GM12878 (cell line): ENCODE measurements around the gene MAN2A2. TPM values are rescaled to one million over a fixed set of nuclear protein-coding genes. Genes with fewer than 3 reads are reported as not detected.

Source experiments
- ATAC-seq: fragments of 200-7000 bp; cut with Tn5 transposase; 3 replicates; pipeline ENCODE4 v1.9.1; 2020; ENCODE audit warnings: mild to moderate bottlenecking, moderate library complexity
- BruUV-seq: library from RNA; stranded (reverse); fragments of 400-500 nt; replicated peaks from 2 replicates; lab custom pipeline; 2021; lab: Mats Ljungman, UMichigan
- CTCF ChIA-PET: fragments of 300-600 bp; sonication (Branson Sonifier 250); formaldehyde crosslinking; extraction: SDS; loops from one replicate; lab custom pipeline; 2021; ENCODE audit warnings: inconsistent platforms; lab: Yijun Ruan, JAX
- POLR2A ChIA-PET: fragments of 350-600 bp; formaldehyde crosslinking; extraction: SDS; loops from one replicate; lab custom pipeline; 2021; ENCODE audit warnings: inconsistent platforms; lab: Charles Lee
- RAD21 ChIA-PET: fragments of 300-600 bp; sonication (Branson Sonifier 250); formaldehyde crosslinking; loops from one replicate; lab custom pipeline; 2023; ENCODE audit warnings: antibody characterized with exemption; ENCODE audit not compliant: unreplicated experiment; lab: Charles Lee
- SMC1A ChIA-PET: fragments of 300-600 bp; sonication (Branson Sonifier 250); formaldehyde crosslinking; loops from one replicate; lab custom pipeline; 2023; ENCODE audit not compliant: unreplicated experiment, uncharacterized antibody; lab: Charles Lee
- DNase-seq: peaks from one replicate; pipeline ENCODE4 v3.0.0-alpha.2; 2011; ENCODE audit warnings: low read depth, low spot score
- FAIRE-seq: peaks from 3 replicates; lab custom pipeline; 2011; peaks lifted over from hg19 to GRCh38; lab: Jason Lieb, UNC
- H2AFZ ChIP-seq: 2 replicates; pipeline ENCODE4 v1.6.0; 2011; ENCODE audit warnings: low read depth, low read length, control low read depth; ENCODE audit not compliant: control insufficient read depth
- H3K27ac ChIP-seq: 2 replicates; pipeline ENCODE4 v1.5.1; 2011; ENCODE audit warnings: control low read depth; ENCODE audit not compliant: control insufficient read depth, insufficient read depth
- H3K27me3 ChIP-seq, 2 experiments: replicated peaks in 1 of 2; 2 replicates each; pipeline versions ENCODE4 v1.6.0 to v1.6.1; 2011; ENCODE audit warnings: low read length in 1 of 2; ENCODE audit not compliant: control insufficient read depth in 2 of 2, insufficient read depth in 2 of 2
- H3K36me3 ChIP-seq, 2 experiments: 2 replicates each; pipeline ENCODE4 v1.5.1; 2011; ENCODE audit warnings: low read length in 1 of 2; ENCODE audit not compliant: control insufficient read depth in 2 of 2, insufficient read depth in 2 of 2
- H3K4me1 ChIP-seq: 2 replicates; pipeline ENCODE4 v1.6.1; 2011; ENCODE audit warnings: mild to moderate bottlenecking, low read length, moderate library complexity, mixed read lengths; ENCODE audit not compliant: control insufficient read depth, insufficient read depth
- H3K4me2 ChIP-seq: 2 replicates; pipeline ENCODE4 v1.6.0; 2011; ENCODE audit warnings: control low read depth; ENCODE audit not compliant: control insufficient read depth, insufficient read depth
- H3K4me3 ChIP-seq: fragments of 200-600 bp; sonication (generic); 2 replicates; pipeline ENCODE4 v1.5.1; 2016
- H3K79me2 ChIP-seq: 2 replicates; pipeline ENCODE4 v1.6.0; 2011; ENCODE audit warnings: low read length; ENCODE audit not compliant: control insufficient read depth, insufficient read depth
- H3K9ac ChIP-seq: 2 replicates; pipeline ENCODE4 v1.8.0; 2011; ENCODE audit warnings: low read length, control low read depth, mixed read lengths; ENCODE audit not compliant: control insufficient read depth, insufficient read depth
- H3K9me3 ChIP-seq: replicated peaks from 3 replicates; pipeline ENCODE4 v1.5.1; 2011; ENCODE audit warnings: mild to moderate bottlenecking, low read length; ENCODE audit not compliant: control insufficient read depth, insufficient read depth
- H4K20me1 ChIP-seq: 2 replicates; pipeline ENCODE4 v1.6.0; 2011; ENCODE audit not compliant: control insufficient read depth, insufficient read depth
- DPF2 ChIP-seq: fragments of 450-650 bp; IDR thresholded peaks from 2 replicates; pipeline ENCODE4 v1.6.1; 2017; ENCODE audit warnings: mild to moderate bottlenecking
- E2F4 ChIP-seq: IDR thresholded peaks from 2 replicates; pipeline ENCODE4 v1.6.1; 2012; ENCODE audit warnings: low read depth, low read length, improper control_type of control experiment
- KLF5 ChIP-seq: fragments of 450-650 bp; IDR thresholded peaks from 2 replicates; pipeline ENCODE4 v1.6.1; 2014; ENCODE audit warnings: mild to moderate bottlenecking; ENCODE audit not compliant: partially characterized antibody
- ZNF687 ChIP-seq: fragments of 450-650 bp; IDR thresholded peaks from 2 replicates; pipeline ENCODE4 v1.6.1; 2017; ENCODE audit warnings: mild to moderate bottlenecking, moderate library complexity
- WGBS: methylation state at CpG from one replicate; pipeline ENCODE4 v1.1.6; 2016; ENCODE audit warnings: low lambda C conversion rate; ENCODE audit not compliant: insufficient replicate concordance, insufficient coverage; ENCODE audit errors: missing lambda C conversion rate; 5-methylcytosine and 5-hydroxymethylcytosine counted together
- in situ Hi-C: fragments of 300-500 bp; cut with MboI; formaldehyde crosslinking; loops from 9 replicates; pipeline ENCODE4 v1.14.3; 2018; ENCODE audit warnings: mixed read lengths
- intact Hi-C: fragments of 100-400 bp; cut with micrococcal nuclease; formaldehyde crosslinking; loops from one replicate; pipeline ENCODE4 v1.14.2; 2022; ENCODE audit not compliant: unreplicated experiment
- polyA plus RNA-seq, 11 experiments: library from polyadenylated mRNA; depleted of rRNA in 4 of 11; unstranded in 6 of 11; stranded (reverse) in 5 of 11; fragments of >200 nt; fragmentation: Nextera tagmentation in 4 of 11; fragmentation: Illumina TruSeq in 1 of 11; extraction: Ambion mirVana in 4 of 11; extraction: Trizol in 1 of 11; gene quantifications; 1 replicate in 1 of 11; 2 replicates in 10 of 11; pipeline versions ENCODE4 v1.2.1 to v1.2.3, GENCODE V29; 2011 to 2016; ENCODE audit warnings: inconsistent platforms in 2 of 11, missing spikeins in 2 of 11, low read depth in 1 of 11
- total RNA-seq, 4 experiments: library from RNA; depleted of rRNA in 3 of 4; stranded (reverse); fragments of >200 nt in 3 of 4; fragmentation: Illumina TruSeq in 1 of 4; extraction: Trizol in 1 of 4; gene quantifications; 2 replicates each; pipeline versions ENCODE4 v1.2.1 to v1.2.3, GENCODE V29; 2013 to 2021

Gene MAN2A2
- total and polyA plus RNA-seq, 10 of the 15 experiments (the other 5 are each of a cell fraction or from before 2014, with no cell fraction given): 4.2 to 79.4 (median 23.2) TPM

- DNase-seq (no peak), ATAC-seq (no peak), FAIRE-seq (no peak)
- H3K4me1 ChIP-seq: peaks cover 3% of the 10 kb centered on the region; the same call in 1 of the 2 replicates
- H2AFZ ChIP-seq: no peak overlapping the region
- ChIA-PET POLR2A (interaction anchor here (1.7 kb wide), 1 partner anchor 18 kb away, joined by 4 read pairs; the partner anchor contains the start of gene UNC45A), CTCF (interaction anchor here (6.4 kb wide), 1 partner anchor 19 kb away, joined by 74 read pairs; the partner anchor contains the start of genes HDDC3 and UNC45A), SMC1A (interaction anchor here (4.1 kb wide), 1 partner anchor 29 kb away, joined by 14 read pairs; no protein-coding TSS in a partner anchor), RAD21 (interaction anchor here (1.6 kb wide), 1 partner anchor 9 kb away, joined by 3 read pairs; no protein-coding TSS in a partner anchor)
- no peak overlapping the region for H3K4me3 ChIP-seq
- no peaks in the 10 kb centered on the region for H4K20me1 ChIP-seq
- H3K79me2 ChIP-seq: peaks cover 24% of the 10 kb centered on the region
- intact Hi-C loops: no loop called here
- in situ Hi-C loops: loop anchor here (25.0 kb wide), 1 partner anchor 1366 kb away; the partner anchor contains the start of gene TICRR
- H3K4me2 ChIP-seq: no peak overlapping the region
- BruUV-seq: no TSS peak
- no peak overlapping the region for H3K9ac ChIP-seq
- H3K27me3 ChIP-seq: no peaks in the 10 kb centered on the region
- H3K36me3 ChIP-seq: peaks cover 23% of the 10 kb centered on the region in 2 experiments
- no peak overlapping the region for H3K27ac ChIP-seq
- 96% methylated on average over 14 of the region's 14 CpGs for WGBS
- TF ChIP-seq E2F4 (no peak), KLF5 (no peak), DPF2 (no peak), ZNF687 (no peak)
- H3K9me3 ChIP-seq: no peaks in the 10 kb centered on the region
These were observed 50.0 kb downstream of the MAN2A2 start for GRCh38 chr15:90952901-90953677.
